ENCODE data around the gene MCM6. TPM values are rescaled to one million over a fixed set of nuclear protein-coding genes. Genes with fewer than 3 reads are reported as not detected.

The MCM6 gene
- polyA plus RNA-seq, 3 donors, result 70.4 to 76.7 (median 75.8) TPM

DNA sequence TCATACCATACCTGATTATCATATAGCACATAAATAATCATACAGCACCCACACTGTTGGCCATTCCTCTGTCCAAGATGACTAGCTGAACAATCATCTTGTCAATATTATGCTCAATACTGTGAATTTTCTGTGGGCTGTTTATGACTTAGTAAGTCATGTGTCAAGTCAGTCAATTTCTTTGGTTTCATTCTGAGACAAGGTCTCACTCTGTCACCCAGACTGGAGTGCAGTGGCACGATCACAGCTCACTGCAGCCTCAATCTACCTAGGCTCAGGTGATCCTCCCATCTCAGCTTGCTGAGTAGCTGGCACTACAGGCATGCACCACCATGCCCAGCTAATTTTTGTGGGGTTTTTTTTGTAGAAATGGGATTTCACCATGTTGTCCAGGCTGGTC is 5.7 kb downstream of the MCM6 start:
- DNase-seq (ENCODE audit: low read depth in 3 of 3, low spot score in 2 of 3), result no peak

DNA sequence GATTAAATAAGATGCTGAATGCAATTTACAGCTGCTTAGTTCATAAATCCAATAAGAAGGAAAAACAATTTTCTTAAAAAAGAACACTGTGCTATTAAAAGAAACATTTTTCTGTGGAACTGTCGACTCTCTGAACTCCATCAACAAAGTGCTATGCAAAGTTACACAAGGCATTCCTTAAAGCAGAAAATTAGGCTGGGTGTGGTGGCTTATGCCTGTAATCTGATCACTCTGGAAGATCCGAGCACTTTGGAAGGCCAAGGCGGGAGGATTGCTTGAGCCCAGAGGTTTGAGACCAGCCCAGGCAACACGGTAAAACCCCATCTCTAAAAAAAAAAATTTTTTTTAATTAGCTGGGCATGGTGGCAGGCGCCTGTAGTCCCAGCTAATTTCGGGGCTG is 13.0 kb downstream of the MCM6 start:
- no peak for DNase-seq (ENCODE audit: low read depth in 3 of 3, low spot score in 2 of 3)

DNA sequence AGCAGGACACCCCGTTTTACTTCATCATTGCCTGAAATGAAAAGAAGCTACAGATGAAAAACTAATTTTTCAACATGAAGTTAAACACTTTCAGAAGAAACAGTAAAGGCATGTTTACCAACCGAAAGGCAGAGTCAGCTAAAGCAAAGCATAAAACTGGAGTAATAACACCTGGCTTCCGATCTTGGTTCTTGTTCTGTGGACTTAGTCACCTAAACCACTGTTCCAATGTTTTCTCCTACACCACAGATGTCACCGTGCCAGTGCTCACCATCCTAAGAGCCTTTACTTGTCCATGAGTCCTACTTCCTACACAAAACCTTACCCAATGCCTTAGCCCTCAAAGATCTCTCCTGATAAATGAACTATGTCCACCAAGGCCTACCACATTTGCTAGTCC is 13.5 kb downstream of the MCM6 start:
- no peak for DNase-seq (ENCODE audit: low read depth in 3 of 3, low spot score in 2 of 3)

DNA sequence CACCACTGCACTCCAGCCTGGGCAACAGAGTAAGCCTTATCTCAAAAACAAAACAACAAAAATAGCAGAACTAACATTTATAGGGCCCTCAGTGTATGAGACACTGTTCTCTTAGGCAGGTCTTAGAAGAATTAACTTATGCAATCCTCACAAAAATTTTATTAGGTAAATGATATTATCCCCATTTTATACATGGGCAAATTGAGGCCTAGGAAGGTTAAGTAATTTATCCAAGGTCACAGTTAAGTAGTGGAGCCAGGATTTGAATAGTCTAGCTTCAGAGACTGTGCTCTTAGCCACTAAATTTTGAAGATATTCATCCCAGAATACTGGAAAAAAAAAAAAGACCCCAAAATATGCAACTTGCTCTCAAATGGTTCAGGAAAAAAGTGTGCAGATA is 22.8 kb downstream of the MCM6 start:
- no peak for DNase-seq (ENCODE audit: low read depth in 3 of 3, low spot score in 2 of 3)

DNA sequence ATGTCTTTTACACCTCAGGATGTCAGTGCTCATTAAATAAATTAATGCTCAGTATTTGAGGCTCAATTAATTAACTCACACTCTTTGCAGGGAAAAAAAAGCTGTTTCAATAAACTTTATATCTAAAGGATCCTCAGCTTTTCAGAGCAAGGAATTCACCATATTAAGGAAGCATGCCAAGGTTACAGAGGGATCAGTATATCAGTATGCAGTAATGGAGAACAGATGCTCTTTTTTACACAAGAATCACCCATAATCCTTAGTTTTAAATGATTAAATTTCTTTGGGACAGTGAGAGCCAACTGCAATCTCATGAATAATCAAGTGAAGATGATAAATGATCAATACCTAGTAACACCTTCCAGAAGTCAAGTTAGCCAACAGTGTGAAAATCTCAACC is 24.4 kb downstream of the MCM6 start:
- no peak for DNase-seq (ENCODE audit: low read depth in 3 of 3, low spot score in 2 of 3)

DNA sequence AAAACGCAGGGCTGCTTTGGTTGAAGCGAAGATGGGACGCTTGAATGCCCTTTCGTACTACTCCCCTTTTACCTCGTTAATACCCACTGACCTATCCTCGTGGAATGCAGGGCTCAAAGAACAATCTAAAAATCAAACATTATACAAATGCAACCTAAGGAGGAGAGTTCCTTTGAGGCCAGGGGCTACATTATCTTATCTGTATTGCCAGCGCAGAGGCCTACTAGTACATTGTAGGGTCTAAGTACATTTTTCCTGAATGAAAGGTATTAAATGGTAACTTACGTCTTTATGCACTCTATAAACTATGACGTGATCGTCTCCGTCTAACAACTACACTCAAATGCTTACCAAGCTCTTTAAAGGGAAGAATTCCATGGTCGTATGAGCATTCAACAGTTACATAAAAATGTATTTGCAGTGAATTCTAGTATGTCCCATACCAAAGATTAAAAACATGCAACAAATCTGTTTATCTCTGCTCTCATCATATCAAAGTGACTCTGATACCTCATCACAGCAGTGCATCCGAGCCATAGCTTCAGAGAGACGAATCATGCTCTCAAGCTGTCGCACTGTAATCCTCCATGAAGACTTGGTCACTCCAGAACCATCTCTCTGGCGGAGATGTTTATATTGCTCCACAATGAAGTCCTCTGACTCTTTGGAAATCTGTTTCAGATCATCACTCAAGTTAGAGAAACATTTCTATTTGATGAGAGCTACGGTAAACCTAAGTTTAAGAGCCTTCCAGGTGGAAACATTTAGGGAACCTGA is 25.2 kb downstream of the MCM6 start:
- no peak for DNase-seq (ENCODE audit: low read depth in 3 of 3, low spot score in 2 of 3)

DNA sequence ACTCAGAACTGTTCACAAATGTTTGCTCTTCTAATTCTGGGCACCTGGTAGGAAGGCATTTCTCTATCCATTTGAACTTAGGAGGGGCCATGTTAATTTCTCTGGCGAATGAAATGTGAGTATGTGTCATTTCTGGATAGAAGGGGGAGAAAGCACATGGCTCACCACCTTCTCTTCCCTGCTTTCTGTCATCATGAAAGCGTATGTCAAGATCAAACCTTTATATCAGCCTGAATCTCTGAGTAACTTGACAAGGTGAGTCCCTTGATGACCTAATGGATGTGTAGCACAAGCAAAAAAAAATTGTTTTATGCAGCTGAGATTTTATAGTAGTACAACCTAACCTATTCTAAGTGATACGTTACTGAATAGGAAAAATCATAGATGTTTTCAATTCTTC is 27.2 kb downstream of the MCM6 start:
- no peak for DNase-seq (ENCODE audit: low read depth in 3 of 3, low spot score in 2 of 3)

DNA sequence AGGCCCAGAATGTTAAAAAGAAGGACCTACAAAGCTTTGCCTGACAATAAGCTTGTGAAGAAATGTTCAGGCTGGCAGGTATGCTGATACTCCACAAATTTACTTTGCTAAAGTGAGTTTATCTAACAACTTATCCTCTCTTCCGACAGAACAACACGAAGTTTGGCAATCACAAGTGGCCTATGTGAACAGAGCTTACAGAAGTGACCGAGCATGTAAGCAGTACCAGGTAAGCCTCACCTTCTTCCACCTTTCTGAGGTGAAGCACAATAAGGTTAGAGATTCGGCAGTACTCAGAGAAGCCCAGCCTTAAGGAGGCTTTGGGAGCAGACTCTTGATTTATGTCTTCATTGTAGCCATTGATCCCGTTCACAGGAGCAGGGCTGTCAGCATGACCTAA is 30.2 kb downstream of the MCM6 start:
- DNase-seq (ENCODE audit: low read depth in 3 of 3, low spot score in 2 of 3), result no peak

DNA sequence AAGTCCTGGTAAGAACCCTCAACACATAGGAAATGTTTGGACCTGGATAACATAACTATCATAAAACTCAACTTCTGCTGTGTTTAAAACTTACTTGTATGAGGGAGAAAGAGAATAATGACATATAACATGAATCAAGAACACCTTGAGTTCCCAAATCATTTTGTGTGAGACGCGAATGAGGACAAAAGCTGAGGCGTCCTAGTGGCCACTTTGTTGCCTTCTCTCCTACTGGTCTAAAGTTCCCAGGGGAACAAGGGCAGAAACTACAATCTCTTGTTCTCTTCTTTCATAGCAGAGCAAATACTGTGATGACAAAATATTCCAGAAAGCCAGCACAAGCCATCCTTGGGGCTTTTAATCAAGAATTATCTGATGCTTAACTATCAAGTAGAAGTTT is 31.0 kb downstream of the MCM6 start:
- DNase-seq (ENCODE audit: low read depth in 3 of 3, low spot score in 2 of 3), result no peak

DNA sequence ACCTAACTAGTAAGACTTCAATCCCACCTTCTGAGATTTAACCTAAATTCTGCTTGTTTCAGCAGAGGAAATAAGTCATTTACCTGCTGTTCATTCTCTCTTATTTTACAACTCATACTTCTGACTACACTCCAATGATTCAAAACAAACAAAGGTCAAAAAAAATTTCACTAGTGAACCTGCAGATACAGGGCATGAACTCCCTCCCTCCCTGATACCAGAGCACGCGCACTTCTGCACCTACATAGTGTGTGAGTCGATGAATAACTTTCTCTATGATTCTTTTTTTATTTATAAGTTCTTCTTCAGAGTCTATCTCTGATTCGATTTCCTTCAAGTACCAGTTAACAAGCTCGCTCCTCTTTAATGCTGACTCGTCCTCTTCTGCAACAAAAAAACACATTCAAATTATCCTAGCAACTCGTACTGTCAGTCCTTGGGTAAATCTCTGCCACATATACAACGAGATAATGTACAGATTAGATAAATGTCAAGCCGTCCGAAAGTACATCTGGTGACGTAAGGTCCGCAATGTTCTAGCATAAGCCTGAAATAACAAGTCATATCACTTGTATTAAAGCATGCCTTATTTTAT is 31.8 kb downstream of the MCM6 start:
- no peak for DNase-seq (ENCODE audit: low read depth in 3 of 3, low spot score in 2 of 3)

DNA sequence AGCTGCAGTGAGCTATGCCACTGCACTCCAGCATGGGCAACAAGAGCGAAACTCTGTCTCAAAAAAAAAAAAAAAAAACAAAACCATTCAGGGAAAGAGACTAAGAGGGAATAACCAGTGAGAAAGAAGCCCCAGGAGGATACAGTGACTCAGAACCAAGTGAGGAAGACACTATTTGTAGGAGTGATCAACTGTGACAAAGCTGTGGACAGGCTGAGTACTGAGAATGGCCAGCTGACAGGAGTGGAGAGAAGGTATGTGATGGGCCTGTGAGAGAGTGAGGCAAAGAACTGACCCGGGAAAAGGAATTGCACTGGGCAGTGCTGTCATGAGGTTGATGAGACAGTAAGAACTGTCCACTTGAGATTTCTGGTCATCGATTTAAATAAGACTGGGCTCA is 32.6 kb downstream of the MCM6 start:
- no peak for DNase-seq (ENCODE audit: low read depth in 3 of 3, low spot score in 2 of 3)

DNA sequence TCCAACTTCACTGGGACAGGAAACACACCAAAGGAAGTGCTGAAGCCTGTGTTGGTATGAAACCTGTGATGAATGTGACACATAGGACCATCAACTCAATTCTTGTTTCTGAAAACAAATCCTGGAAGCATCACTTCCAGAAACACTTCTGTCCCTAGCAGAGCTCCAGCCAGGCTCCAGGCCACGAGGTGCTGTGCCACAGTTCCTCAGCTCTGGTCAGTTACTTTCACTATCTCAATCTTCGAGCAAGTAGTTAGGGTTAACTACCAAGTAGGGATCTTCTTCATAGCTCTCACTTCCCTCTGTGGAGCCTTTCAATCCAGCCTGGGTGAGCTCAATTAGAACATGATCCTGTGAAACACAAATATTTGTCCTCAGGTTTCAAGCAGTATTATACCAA is 35.6 kb downstream of the MCM6 start:
- DNase-seq (ENCODE audit: low read depth in 3 of 3, low spot score in 2 of 3), result no peak

DNA sequence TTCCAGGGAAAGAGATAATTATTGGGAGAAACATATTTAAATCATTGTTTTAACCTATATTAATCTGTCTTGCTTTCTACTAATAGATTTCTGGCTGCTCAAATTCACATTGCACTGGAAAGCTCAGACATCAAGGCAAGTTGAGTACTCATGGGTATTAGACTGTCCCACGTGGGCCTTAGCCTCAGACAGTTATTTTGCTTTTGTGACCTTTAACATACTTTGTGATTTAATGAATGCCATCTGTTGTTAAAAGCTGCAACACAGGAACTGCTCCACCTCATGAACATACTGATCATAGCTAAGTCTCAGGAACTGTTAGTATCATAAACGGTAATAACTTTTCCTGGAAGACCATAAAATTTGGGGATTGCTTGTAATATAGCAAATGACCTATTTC is 36.5 kb downstream of the MCM6 start:
- DNase-seq (ENCODE audit: low read depth in 3 of 3, low spot score in 2 of 3), result no peak

DNA sequence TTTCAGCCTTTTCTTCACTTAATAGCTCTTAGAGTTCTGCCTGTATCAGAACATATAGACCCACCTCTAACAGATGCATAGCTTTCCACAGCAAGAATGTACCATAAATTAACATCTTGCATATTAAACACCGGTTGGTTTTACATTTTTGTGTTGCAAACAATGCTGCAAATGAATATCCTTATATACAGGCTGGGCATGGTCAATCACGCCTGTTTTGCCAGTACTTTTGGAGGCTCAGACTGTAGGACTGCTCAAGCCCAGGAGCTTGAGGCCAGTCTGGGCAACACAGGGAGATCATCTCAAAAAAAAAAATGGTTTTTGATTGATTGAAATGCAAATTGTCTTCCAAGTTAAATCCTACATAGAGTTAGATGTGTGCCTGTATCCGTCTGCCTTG is 37.7 kb downstream of the MCM6 start:
- no peak for DNase-seq (ENCODE audit: low read depth in 3 of 3, low spot score in 2 of 3)

DNA sequence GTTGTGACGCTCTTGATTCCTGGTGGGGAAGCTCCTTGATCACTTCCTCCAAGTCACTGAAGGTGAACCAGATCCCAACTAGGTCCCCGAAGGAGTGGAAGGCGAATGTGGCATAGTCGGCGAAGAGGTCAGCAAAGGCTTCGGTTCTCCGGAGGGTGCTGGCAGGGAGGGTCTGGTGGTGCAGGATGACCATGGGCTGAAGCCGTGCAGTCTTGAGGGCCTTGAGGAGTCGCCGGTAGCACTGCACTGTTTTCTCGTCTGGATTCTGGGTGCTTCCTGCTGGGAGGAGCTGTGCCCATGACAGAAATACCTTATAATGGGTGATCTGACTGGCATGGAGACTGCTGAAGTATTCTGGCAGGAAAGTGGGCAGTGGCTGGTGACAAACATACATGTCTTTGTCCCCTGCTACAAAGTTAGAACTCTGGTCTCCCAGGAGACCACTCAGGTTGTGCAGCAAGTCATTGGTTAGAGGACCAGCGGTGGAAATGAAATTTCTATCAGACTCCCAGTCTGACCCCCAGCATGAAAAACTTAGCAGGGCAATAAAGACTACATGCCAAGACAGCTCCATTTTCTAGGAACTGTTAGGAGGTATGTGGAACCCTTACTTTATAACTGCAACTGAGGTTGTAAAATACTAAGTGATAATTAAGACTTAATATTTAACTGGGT is 39.5 kb downstream of the MCM6 start, which contains the start of gene LCT:
Gene LCT (minus strand): TSS at position 589 of the 675 bp plus-strand sequence. CDS start 15 bp downstream, at position 574.
- no peak for DNase-seq (ENCODE audit: low read depth in 3 of 3, low spot score in 2 of 3)

DNA sequence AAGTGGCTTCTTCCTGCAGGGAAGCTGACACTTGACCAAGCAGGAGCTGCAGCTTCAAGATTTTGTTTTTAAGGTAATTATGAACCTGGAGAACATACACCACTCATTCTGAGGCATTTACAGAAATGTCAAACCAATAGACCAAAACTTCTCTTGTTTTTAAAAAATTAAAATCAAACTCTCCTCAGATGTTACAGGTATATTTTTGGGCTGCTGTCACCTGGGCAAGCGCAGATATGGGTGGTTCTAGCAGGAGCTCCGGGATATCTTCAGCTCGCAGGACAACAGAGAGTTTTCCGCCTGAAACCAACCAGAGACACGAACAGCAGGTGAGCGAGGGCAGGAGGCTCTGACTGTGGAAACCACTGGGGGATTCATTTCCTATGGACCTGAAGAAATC is 43.4 kb downstream of the MCM6 start:
- DNase-seq (ENCODE audit: low read depth in 3 of 3, low spot score in 2 of 3), result no peak

DNA sequence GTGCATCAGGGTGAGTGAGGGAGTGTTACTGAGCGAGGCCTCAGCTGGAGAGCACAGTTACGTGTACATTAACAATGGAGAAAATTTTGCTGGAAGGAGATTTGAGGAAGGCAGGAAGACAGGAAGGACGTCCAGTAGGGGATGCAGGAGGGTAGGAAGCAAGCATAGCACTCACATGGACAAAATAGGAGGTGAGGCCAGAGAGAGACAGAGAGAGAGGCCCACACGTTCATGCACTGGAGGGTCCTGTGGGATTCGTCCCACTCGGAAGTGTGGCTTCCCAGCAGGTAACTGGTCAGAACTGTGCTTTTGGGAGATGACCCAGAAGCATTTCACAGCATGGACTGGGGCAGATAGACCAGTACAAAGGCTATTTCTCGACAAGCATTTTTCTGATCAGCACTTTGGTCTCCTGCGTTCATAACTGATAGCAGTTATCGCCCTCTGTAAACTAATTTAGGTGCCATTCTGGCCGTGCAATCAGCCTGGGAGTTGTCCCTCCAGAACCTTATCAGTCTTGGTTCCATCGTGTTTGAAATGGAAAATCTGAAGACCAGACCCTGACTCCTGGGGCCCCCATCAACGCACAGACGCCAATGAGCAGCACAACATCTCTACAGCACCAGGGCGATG is 44.9 kb downstream of the MCM6 start:
- DNase-seq (ENCODE audit: low read depth in 3 of 3, low spot score in 2 of 3), result no peak

DNA sequence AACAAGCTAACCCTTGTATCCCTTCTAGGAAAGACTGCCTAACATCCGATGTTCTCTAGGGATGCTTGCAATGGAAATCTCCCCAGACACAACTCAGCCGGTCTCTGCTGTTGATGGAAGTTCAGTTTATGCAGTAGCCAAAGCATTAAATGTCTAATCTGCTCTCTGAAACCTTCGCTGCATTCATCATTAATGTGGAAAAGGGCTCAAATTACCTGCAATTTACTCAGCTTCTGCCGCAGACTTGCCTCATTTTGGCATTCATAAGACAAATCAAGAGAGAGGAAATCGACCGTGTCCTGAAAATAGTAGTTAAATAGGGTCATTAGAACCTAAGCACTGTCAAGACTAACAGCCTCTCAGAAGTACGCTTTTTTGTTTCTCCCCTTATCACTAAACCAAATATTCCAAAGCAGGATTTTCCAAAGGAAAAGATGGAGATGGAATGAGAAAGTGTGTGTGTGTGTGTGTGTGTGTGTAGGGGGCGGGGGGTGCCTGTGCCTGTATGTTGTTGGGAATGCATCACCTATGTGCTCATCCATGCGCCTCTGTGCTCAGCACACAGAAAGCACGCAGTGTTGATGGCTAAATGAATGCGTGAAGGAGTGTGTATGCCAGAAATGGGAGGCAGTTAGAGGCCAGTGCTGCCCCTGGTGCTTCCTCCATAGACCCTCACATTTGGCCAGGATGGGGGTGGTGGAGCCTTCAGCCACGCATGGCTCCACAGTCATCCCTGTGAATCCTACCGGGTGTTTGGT is 46.7 kb downstream of the MCM6 start:
- DNase-seq (ENCODE audit: low read depth in 3 of 3, low spot score in 2 of 3), result no peak

DNA sequence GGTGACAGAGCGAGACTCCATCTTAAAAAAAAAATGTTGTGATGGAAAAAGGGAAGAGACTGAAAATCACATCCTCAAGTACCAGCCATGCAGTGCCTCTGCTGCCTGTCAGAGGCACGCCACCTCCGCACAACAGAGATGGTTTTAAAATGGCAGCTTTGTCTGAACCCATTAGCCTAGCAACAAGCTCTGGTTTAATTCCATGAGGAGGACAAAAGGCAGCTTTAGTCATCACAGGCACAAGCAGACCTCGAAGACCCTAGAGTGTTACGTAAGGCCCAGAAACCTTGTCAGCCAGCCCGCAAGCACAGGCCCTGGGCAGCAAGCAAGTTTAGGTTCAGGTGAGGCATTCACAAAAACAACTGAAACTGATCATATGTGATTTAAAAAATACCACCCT is 49.7 kb downstream of the MCM6 start:
- no peak for DNase-seq (ENCODE audit: low read depth in 3 of 3, low spot score in 2 of 3)

DNA sequence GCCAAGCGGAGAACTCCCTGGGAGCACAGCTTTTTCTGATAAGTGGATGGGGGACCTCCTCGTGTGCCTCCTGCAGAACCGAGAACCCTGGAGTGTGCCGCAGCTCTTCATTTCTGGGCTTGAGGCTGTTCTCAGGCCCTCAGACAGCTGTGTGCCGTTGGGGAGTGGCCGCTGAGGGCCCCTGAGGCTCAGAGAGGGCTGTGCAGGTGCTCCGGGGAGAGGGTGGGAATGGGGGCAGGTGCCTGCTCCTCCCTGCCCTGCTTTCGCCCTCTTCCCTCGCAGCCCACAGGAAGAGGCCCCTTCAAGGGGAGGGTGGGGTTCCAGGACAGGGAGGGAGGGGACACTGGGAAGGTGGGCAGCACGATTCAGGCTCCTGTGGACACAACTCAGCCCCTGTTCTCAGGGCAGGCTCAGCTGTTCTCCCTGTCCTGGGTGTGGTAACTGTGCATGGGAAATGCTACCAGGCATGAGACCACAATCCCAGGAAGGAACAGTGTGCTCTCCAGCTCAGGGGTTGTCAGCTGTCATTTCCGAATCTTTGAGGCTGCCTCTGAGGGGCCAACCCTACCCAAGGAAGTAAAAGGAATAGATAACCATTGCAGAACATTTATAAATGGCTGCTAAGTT is 50.6 kb downstream of the MCM6 start:
- DNase-seq (ENCODE audit: low read depth in 3 of 3, low spot score in 2 of 3), result no peak

Measured in right renal cortex interstitium (tissue), 3 donors.